ENCODE measurements around the gene TPPP2.
"Not testable (repeated sequence)": the region's sequence is repeated elsewhere in the genome, so short reads cannot be mapped to it uniquely, and the experiment has no call there.

- not testable (repeated sequence) for TF ChIP-seq CTCF, POLR2A (IDR thresholded peaks at IDR 0.05)
Measured at GRCh38 chr14:21009721-21010120, 20.3 kb upstream of the TPPP2 start.

Data from adrenal gland (tissue), 5 donors.